ENCODE results near the gene LAMTOR4.

- TF ChIP-seq CTCF (IDR thresholded peaks at IDR 0.05) (no peak), POLR2A (IDR thresholded peaks at IDR 0.05) (no peak)
Observed at GRCh38 chr7:100166970-100167911, 18.5 kb downstream of the LAMTOR4 start.
